IMR-90 (cell line): ENCODE results near the gene ZFR2. TPM values are rescaled to one million over a fixed set of nuclear protein-coding genes. Genes with fewer than 3 reads are reported as not detected.

ENCODE experiments used
- ATAC-seq: fragments of 200-7000 bp; cut with Tn5 transposase; 2 replicates; pipeline ENCODE4 v1.9.1; 2020; ENCODE audit warnings: low read depth, mild to moderate bottlenecking, moderate library complexity
- BruUV-seq: library from RNA; stranded (reverse); fragments of 400-500 nt; replicated peaks from 2 replicates; lab custom pipeline; 2021; lab: Mats Ljungman, UMichigan
- CTCF ChIA-PET: fragments of 300-600 bp; formaldehyde crosslinking; extraction: SDS; loops from one replicate; lab custom pipeline; 2021; ENCODE audit warnings: antibody characterized with exemption; lab: Yijun Ruan, JAX
- POLR2A ChIA-PET: fragments of 300-600 bp; sonication (Branson Sonifier 250); formaldehyde crosslinking; loops from one replicate; lab custom pipeline; 2022; ENCODE audit warnings: antibody characterized with exemption; ENCODE audit not compliant: unreplicated experiment; lab: Charles Lee
- DNase-seq: peaks from one replicate; pipeline ENCODE4 v3.0.0; 2013
- H2AFZ ChIP-seq: replicated peaks from 2 replicates; pipeline ENCODE3; 2013; ENCODE audit warnings: low read length, mild to moderate bottlenecking; ENCODE audit not compliant: poor library complexity
- H2AK5ac ChIP-seq: 2 replicates; pipeline ENCODE4 v1.6.1; 2013; ENCODE audit warnings: low read depth, low read length, inconsistent platforms
- H2AK9ac ChIP-seq: replicated peaks from 2 replicates; pipeline ENCODE3; 2013; ENCODE audit warnings: mild to moderate bottlenecking, low read depth, low read length, moderate library complexity; ENCODE audit not compliant: poor library complexity
- H2BK120ac ChIP-seq: 2 replicates; pipeline ENCODE4 v1.6.1; 2013; ENCODE audit warnings: low read depth, low read length, inconsistent platforms
- H2BK15ac ChIP-seq: 3 replicates; pipeline ENCODE4 v1.6.1; 2013; ENCODE audit warnings: low read depth, low read length, inconsistent platforms
- H2BK20ac ChIP-seq: 2 replicates; pipeline ENCODE4 v1.6.1; 2013; ENCODE audit warnings: low read depth, mild to moderate bottlenecking, inconsistent platforms, low read length, moderate library complexity
- H2BK5ac ChIP-seq: 2 replicates; pipeline ENCODE4 v1.6.1; 2013; ENCODE audit warnings: mild to moderate bottlenecking, low read depth, low read length, inconsistent platforms; ENCODE audit not compliant: poor library complexity, severe bottlenecking
- H3K14ac ChIP-seq: replicated peaks from 2 replicates; pipeline ENCODE4 v1.6.1; 2013; ENCODE audit warnings: low read depth, low read length, inconsistent platforms
- H3K18ac ChIP-seq: 2 replicates; pipeline ENCODE4 v1.6.1; 2013; ENCODE audit warnings: low read depth, low read length, control low read depth
- H3K23ac ChIP-seq: 2 replicates; pipeline ENCODE4 v1.6.1; 2013; ENCODE audit warnings: low read depth, low read length, inconsistent platforms
- H3K27ac ChIP-seq: 2 replicates; pipeline ENCODE4 v1.5.1; 2013; ENCODE audit warnings: mild to moderate bottlenecking, control low read depth, low read length; ENCODE audit not compliant: insufficient read depth
- H3K27me3 ChIP-seq: 2 replicates; pipeline ENCODE4 v1.6.1; 2013; ENCODE audit warnings: low read length; ENCODE audit not compliant: control insufficient read depth, insufficient read depth
- H3K36me3 ChIP-seq: 2 replicates; pipeline ENCODE4 v1.6.1; 2013; ENCODE audit warnings: low read length, mixed read lengths; ENCODE audit not compliant: control insufficient read depth, insufficient read depth
- H3K4ac ChIP-seq: 2 replicates; pipeline ENCODE4 v1.6.1; 2013; ENCODE audit warnings: low read depth, low read length, inconsistent platforms
- H3K4me1 ChIP-seq: 2 replicates; pipeline ENCODE4 v1.6.1; 2013; ENCODE audit warnings: low read length, mixed read lengths; ENCODE audit not compliant: control insufficient read depth, insufficient read depth
- H3K4me2 ChIP-seq: 2 replicates; pipeline ENCODE4 v1.6.1; 2013; ENCODE audit warnings: low read depth, mild to moderate bottlenecking, control low read depth, low read length, moderate library complexity
- H3K4me3 ChIP-seq: 2 replicates; pipeline ENCODE4 v1.5.1; 2013; ENCODE audit warnings: low read depth, mild to moderate bottlenecking, control low read depth, low read length, moderate library complexity; ENCODE audit not compliant: insufficient read depth
- H3K56ac ChIP-seq: 2 replicates; pipeline ENCODE4 v1.6.1; 2013; ENCODE audit warnings: low read length, inconsistent platforms; ENCODE audit not compliant: insufficient read depth; ENCODE audit errors: extremely low read depth
- H3K79me1 ChIP-seq, 2 experiments: 2 replicates each; pipeline ENCODE4 v1.6.1; 2013; ENCODE audit warnings: low read length in 2 of 2, inconsistent platforms in 1 of 2, low read depth in 1 of 2
- H3K9ac ChIP-seq: 2 replicates; pipeline ENCODE4 v1.6.1; 2013; ENCODE audit warnings: low read depth, low read length, control low read depth
- H3K9me1 ChIP-seq: 2 replicates; pipeline ENCODE4 v1.6.1; 2013; ENCODE audit warnings: low read length, inconsistent platforms; ENCODE audit not compliant: insufficient read depth
- H3K9me3 ChIP-seq: 2 replicates; pipeline ENCODE4 v1.6.1; 2013; ENCODE audit warnings: low read length; ENCODE audit not compliant: control insufficient read depth, insufficient read depth
- H4K20me1 ChIP-seq: 2 replicates; pipeline ENCODE4 v1.6.1; 2013; ENCODE audit warnings: low read length, inconsistent platforms; ENCODE audit not compliant: insufficient read depth
- H4K5ac ChIP-seq: 2 replicates; pipeline ENCODE4 v1.6.1; 2013; ENCODE audit warnings: mild to moderate bottlenecking, low read depth, low read length, control low read depth
- H4K8ac ChIP-seq, 2 experiments: 2 replicates each; pipeline ENCODE4 v1.6.1; 2013; ENCODE audit warnings: low read depth in 2 of 2, low read length in 2 of 2, control low read depth in 1 of 2, inconsistent platforms in 1 of 2
- H4K91ac ChIP-seq: 2 replicates; pipeline ENCODE4 v1.6.1; 2013; ENCODE audit warnings: low read depth, low read length, inconsistent platforms; ENCODE audit not compliant: insufficient read depth
- BHLHE40 ChIP-seq: fragments of 150-350 bp; IDR thresholded peaks from 2 replicates; pipeline ENCODE4 v1.6.1; 2016; ENCODE audit warnings: mild to moderate bottlenecking, low read depth, low read length
- CEBPB ChIP-seq: IDR thresholded peaks from 2 replicates; pipeline ENCODE4 v1.6.1; 2012; ENCODE audit warnings: low read depth, low read length, improper control_type of control experiment
- CHD1 ChIP-seq: IDR thresholded peaks from 2 replicates; pipeline ENCODE4 v1.6.1; 2012; ENCODE audit warnings: low read depth, low read length, improper control_type of control experiment
- CTCF ChIP-seq: conservative IDR thresholded peaks from 2 replicates; pipeline ENCODE4 v1.5.1; 2012; ENCODE audit warnings: mild to moderate bottlenecking, low read depth, low read length, improper control_type of control experiment
- MAFK ChIP-seq: IDR thresholded peaks from 2 replicates; pipeline ENCODE4 v1.6.1; 2012; ENCODE audit warnings: low read depth, low read length, improper control_type of control experiment
- MXI1 ChIP-seq: IDR thresholded peaks from 2 replicates; pipeline ENCODE4 v1.6.1; 2012; ENCODE audit warnings: low read depth, mild to moderate bottlenecking, low read length, moderate library complexity, borderline replicate concordance
- NFE2L2 ChIP-seq: fragments of 150-350 bp; IDR thresholded peaks from 2 replicates; pipeline ENCODE4 v1.6.1; 2016; ENCODE audit warnings: low read depth, mild to moderate bottlenecking, low read length
- POLR2A ChIP-seq: IDR thresholded peaks from 2 replicates; pipeline ENCODE4 v1.6.1; 2012; ENCODE audit warnings: mild to moderate bottlenecking, low read depth, low read length
- RFX5 ChIP-seq: IDR thresholded peaks from 2 replicates; pipeline ENCODE4 v1.8.0; 2012; ENCODE audit warnings: low read depth, mild to moderate bottlenecking, low read length, moderate library complexity
- SMC3 ChIP-seq: fragments of 150-350 bp; IDR thresholded peaks from 2 replicates; pipeline ENCODE4 v1.6.1; 2016; ENCODE audit warnings: low read depth, mild to moderate bottlenecking, antibody characterized with exemption, low read length, moderate library complexity
- WGBS, 2 experiments: methylation state at CpG; one replicate each; pipeline versions ENCODE4 v1.1.5 to v1.1.7; 2013; ENCODE audit warnings: missing lambda C conversion rate in 2 of 2; ENCODE audit not compliant: insufficient read length in 1 of 2; ENCODE audit errors: extremely low coverage in 2 of 2; 5-methylcytosine and 5-hydroxymethylcytosine counted together
- dilution Hi-C: fragments of 300-500 bp; cut with HindIII; formaldehyde crosslinking; loops from one replicate; pipeline ENCODE4 v1.14.3; 2018; ENCODE audit warnings: low sequenced_read_pairs; ENCODE audit not compliant: unreplicated experiment
- in situ Hi-C: fragments of 300-500 bp; cut with MboI; formaldehyde crosslinking; loops from 3 replicates; pipeline ENCODE4 v1.14.3; 2019; ENCODE audit warnings: low sequenced_read_pairs, inconsistent platforms, mixed read lengths
- intact Hi-C: fragments of 100-400 bp; cut with micrococcal nuclease; formaldehyde crosslinking; loops from 2 replicates; pipeline ENCODE4 v1.10.0; 2022
- polyA plus RNA-seq, 3 experiments: library from polyadenylated mRNA; depleted of rRNA; stranded (reverse); fragments of >200 nt; gene quantifications; 2 replicates each; pipeline ENCODE4 v1.2.3, GENCODE V29; 2012; ENCODE audit warnings: low replicate concordance in 1 of 3
- total RNA-seq: library from RNA; depleted of rRNA; stranded (reverse); fragments of >200 nt; gene quantifications from 2 replicates; pipeline ENCODE4 v1.2.3, GENCODE V29; 2012
- TF ChIP-seq, protein P1 (sequence below): fragments of 150-350 bp; IDR thresholded peaks from 2 replicates; pipeline ENCODE4 v1.6.1; 2016; ENCODE audit warnings: low read depth, mild to moderate bottlenecking, low read length, moderate library complexity, borderline replicate concordance

ZFR2 gene
- total and polyA plus RNA-seq, 2 of the 4 experiments (the other 2 are of a cell fraction), result 0.19 TPM; not detected in 1

- H4K5ac ChIP-seq, result no peak overlapping the region
- no peak overlapping the region for H2BK20ac ChIP-seq
- H3K36me3 ChIP-seq, result no peaks in the 10 kb centered on the region
- ATAC-seq (no peak), DNase-seq (no peak)
- no peak overlapping the region for H2BK15ac ChIP-seq
- no peaks in the 10 kb centered on the region for H3K4me1 ChIP-seq
- TF ChIP-seq NFE2L2 (no peak), CHD1 (no peak), CEBPB (no peak), BHLHE40 (no peak), POLR2A (no peak), RFX5 (no peak), MXI1 (no peak), SMC3 (no peak), CTCF (no peak), MAFK (no peak)
- TF ChIP-seq, protein P1, sequence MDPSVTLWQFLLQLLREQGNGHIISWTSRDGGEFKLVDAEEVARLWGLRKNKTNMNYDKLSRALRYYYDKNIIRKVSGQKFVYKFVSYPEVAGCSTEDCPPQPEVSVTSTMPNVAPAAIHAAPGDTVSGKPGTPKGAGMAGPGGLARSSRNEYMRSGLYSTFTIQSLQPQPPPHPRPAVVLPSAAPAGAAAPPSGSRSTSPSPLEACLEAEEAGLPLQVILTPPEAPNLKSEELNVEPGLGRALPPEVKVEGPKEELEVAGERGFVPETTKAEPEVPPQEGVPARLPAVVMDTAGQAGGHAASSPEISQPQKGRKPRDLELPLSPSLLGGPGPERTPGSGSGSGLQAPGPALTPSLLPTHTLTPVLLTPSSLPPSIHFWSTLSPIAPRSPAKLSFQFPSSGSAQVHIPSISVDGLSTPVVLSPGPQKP, result no peak
- no peak overlapping the region for H3K56ac ChIP-seq
- H3K4me3 ChIP-seq, result no peak overlapping the region
- H3K27ac ChIP-seq, result no peak overlapping the region
- H3K9me3 ChIP-seq, result peaks cover 5% of the 10 kb centered on the region; the same call in 1 of the 2 replicates
- H3K23ac ChIP-seq, result no peak overlapping the region
- dilution Hi-C loops, result no loop called here
- POLR2A ChIA-PET, result no interaction called here
- no peak overlapping the region for H2AFZ ChIP-seq
- intact Hi-C loops, result no loop called here
- WGBS, 2 experiments, result 54% methylated on average over 7 of the region's 14 CpGs; no CpG with 5 or more reads in 1 of the 2 experiments
- no peak overlapping the region for H3K18ac ChIP-seq
- no peak overlapping the region for H2AK5ac ChIP-seq
- H3K79me1 ChIP-seq, result no peaks in the 10 kb centered on the region
- no peaks in the 10 kb centered on the region for H4K20me1 ChIP-seq
- in situ Hi-C loops, result no loop called here
- no peak overlapping the region for H2BK5ac ChIP-seq
- H3K27me3 ChIP-seq, result no peaks in the 10 kb centered on the region; the same call in none of the 2 replicates
- no peaks in the 10 kb centered on the region for H3K9me1 ChIP-seq
- no peak overlapping the region for H2AK9ac ChIP-seq
- H4K91ac ChIP-seq, result no peak overlapping the region
- H4K8ac ChIP-seq, result no peak overlapping the region
- H2BK120ac ChIP-seq, result no peak overlapping the region
- no peak overlapping the region for H3K9ac ChIP-seq
- no peak overlapping the region for H3K4me2 ChIP-seq
- no TSS peak for BruUV-seq
- no peak overlapping the region for H3K14ac ChIP-seq
- H3K4ac ChIP-seq, result no peak overlapping the region
- CTCF ChIA-PET, result no interaction called here
Measured at GRCh38 chr19:3908266-3909054, 39.6 kb upstream of the ZFR2 start.
